Measurements from ENCODE around the gene ARF3. TPM values are rescaled to one million over a fixed set of nuclear protein-coding genes. Genes with fewer than 3 reads are reported as not detected.
A peak's percentile ranks its signal among the peaks of the same experiment; 100 is the strongest.

ARF3 gene
- total and polyA plus RNA-seq, 2 of the 13 experiments (the other 11 are each of a cell fraction or from before 2014, with no cell fraction given): 53.8 to 57.9 TPM

DNA sequence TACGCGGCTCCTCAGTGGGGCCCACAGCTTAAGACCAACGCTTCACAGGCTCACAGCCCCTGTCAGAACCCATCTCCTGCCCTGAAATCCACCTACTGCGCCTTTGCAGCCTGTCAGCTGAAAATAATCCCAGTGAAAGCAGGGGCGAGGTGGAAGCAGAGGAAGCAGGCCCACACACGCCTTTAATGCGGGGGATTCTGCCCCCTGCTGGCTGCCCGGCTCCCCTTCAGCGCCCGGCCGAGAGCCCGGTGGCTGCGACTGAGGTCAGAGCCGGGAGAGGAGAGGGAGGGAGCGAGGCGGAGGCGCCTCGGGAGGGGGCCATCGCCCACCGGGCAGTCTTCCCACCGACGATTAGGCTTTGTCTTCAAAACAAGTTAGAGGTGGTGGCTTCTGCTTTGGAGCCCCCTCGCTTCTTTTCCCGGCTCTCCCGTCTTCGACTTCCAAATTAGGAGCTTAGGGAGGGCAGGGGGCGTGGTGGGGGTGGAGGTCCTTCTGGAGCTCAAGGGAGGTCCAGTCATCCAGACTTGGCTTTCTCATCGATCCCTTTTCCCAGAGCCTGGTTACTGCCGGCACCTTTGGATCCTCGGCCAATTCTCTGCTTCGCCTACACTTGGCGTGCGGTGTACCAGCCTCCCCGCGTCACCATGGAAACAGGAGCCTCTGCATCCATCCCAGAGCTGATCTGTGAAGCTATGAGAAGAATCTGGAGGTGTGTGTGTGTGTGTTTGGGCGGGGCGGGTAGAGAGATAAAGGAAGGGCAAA lies 66.4 kb downstream of the ARF3 start (continued):
- TF ChIP-seq ZNF331 (CRISPR knock-in tag; IDR thresholded peaks at IDR 0.05): no peak
- TF ChIP-seq, protein P1, sequence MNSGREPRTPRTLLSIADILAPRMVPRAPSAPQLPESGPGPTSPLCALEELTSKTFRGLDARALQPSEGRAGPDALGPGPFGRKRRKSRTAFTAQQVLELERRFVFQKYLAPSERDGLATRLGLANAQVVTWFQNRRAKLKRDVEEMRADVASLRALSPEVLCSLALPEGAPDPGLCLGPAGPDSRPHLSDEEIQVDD (CRISPR knock-in tag; IDR thresholded peaks at IDR 0.05; ENCODE audit: borderline replicate concordance): no peak
- TF ChIP-seq, protein P2, sequence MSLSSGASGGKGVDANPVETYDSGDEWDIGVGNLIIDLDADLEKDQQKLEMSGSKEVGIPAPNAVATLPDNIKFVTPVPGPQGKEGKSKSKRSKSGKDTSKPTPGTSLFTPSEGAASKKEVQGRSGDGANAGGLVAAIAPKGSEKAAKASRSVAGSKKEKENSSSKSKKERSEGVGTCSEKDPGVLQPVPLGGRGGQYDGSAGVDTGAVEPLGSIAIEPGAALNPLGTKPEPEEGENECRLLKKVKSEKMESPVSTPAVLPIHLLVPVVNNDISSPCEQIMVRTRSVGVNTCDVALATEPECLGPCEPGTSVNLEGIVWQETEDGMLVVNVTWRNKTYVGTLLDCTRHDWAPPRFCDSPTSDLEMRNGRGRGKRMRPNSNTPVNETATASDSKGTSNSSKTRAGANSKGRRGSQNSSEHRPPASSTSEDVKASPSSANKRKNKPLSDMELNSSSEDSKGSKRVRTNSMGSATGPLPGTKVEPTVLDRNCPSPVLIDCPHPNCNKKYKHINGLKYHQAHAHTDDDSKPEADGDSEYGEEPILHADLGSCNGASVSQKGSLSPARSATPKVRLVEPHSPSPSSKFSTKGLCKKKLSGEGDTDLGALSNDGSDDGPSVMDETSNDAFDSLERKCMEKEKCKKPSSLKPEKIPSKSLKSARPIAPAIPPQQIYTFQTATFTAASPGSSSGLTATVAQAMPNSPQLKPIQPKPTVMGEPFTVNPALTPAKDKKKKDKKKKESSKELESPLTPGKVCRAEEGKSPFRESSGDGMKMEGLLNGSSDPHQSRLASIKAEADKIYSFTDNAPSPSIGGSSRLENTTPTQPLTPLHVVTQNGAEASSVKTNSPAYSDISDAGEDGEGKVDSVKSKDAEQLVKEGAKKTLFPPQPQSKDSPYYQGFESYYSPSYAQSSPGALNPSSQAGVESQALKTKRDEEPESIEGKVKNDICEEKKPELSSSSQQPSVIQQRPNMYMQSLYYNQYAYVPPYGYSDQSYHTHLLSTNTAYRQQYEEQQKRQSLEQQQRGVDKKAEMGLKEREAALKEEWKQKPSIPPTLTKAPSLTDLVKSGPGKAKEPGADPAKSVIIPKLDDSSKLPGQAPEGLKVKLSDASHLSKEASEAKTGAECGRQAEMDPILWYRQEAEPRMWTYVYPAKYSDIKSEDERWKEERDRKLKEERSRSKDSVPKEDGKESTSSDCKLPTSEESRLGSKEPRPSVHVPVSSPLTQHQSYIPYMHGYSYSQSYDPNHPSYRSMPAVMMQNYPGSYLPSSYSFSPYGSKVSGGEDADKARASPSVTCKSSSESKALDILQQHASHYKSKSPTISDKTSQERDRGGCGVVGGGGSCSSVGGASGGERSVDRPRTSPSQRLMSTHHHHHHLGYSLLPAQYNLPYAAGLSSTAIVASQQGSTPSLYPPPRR (CRISPR knock-in tag; IDR thresholded peaks at IDR 0.05; ENCODE audit: borderline replicate concordance): peak; percentile 48; the same call in 1 of the 2 replicates
- 0 out of 2 replicates have a peak, but pooled peaks have one; percentile 37 for TF ChIP-seq ETV6 (CRISPR knock-in tag; conservative IDR thresholded peaks at IDR 0.05)
- TF ChIP-seq ZNF44 (CRISPR knock-in tag; IDR thresholded peaks at IDR 0.05): no peak
- TF ChIP-seq, protein P3, sequence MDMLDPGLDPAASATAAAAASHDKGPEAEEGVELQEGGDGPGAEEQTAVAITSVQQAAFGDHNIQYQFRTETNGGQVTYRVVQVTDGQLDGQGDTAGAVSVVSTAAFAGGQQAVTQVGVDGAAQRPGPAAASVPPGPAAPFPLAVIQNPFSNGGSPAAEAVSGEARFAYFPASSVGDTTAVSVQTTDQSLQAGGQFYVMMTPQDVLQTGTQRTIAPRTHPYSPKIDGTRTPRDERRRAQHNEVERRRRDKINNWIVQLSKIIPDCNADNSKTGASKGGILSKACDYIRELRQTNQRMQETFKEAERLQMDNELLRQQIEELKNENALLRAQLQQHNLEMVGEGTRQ (IDR thresholded peaks at IDR 0.05; ENCODE audit: low read depth, low read length): no peak
- TF ChIP-seq, protein P3 (CRISPR knock-in tag; IDR thresholded peaks at IDR 0.05; ENCODE audit: borderline replicate concordance): no peak
- TF ChIP-seq TAF15 (IDR thresholded peaks at IDR 0.05; ENCODE audit: low read depth, low read length, poor library complexity, severe bottlenecking): no peak
- peak; percentile 36; the same call in 1 of the 2 replicates for TF ChIP-seq FOXA3 (CRISPR knock-in tag; IDR thresholded peaks at IDR 0.05)
- TF ChIP-seq, protein P4, sequence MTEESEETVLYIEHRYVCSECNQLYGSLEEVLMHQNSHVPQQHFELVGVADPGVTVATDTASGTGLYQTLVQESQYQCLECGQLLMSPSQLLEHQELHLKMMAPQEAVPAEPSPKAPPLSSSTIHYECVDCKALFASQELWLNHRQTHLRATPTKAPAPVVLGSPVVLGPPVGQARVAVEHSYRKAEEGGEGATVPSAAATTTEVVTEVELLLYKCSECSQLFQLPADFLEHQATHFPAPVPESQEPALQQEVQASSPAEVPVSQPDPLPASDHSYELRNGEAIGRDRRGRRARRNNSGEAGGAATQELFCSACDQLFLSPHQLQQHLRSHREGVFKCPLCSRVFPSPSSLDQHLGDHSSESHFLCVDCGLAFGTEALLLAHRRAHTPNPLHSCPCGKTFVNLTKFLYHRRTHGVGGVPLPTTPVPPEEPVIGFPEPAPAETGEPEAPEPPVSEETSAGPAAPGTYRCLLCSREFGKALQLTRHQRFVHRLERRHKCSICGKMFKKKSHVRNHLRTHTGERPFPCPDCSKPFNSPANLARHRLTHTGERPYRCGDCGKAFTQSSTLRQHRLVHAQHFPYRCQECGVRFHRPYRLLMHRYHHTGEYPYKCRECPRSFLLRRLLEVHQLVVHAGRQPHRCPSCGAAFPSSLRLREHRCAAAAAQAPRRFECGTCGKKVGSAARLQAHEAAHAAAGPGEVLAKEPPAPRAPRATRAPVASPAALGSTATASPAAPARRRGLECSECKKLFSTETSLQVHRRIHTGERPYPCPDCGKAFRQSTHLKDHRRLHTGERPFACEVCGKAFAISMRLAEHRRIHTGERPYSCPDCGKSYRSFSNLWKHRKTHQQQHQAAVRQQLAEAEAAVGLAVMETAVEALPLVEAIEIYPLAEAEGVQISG (CRISPR knock-in tag; IDR thresholded peaks at IDR 0.05): peak; percentile 74
- TF ChIP-seq ZNF350 (CRISPR knock-in tag; IDR thresholded peaks at IDR 0.05; ENCODE audit: borderline replicate concordance, low read depth): peak; percentile 66; the same call in 1 of the 2 replicates
- TF ChIP-seq ELF3 (CRISPR knock-in tag; IDR thresholded peaks at IDR 0.05): 0 out of 2 replicates have a peak, but pooled peaks have one; percentile 33
- TF ChIP-seq ZNF3 (CRISPR knock-in tag; IDR thresholded peaks at IDR 0.05): no peak
- TF ChIP-seq, protein P5, sequence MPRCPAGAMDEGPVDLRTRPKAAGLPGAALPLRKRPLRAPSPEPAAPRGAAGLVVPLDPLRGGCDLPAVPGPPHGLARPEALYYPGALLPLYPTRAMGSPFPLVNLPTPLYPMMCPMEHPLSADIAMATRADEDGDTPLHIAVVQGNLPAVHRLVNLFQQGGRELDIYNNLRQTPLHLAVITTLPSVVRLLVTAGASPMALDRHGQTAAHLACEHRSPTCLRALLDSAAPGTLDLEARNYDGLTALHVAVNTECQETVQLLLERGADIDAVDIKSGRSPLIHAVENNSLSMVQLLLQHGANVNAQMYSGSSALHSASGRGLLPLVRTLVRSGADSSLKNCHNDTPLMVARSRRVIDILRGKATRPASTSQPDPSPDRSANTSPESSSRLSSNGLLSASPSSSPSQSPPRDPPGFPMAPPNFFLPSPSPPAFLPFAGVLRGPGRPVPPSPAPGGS (CRISPR knock-in tag; IDR thresholded peaks at IDR 0.05): no peak
- TF ChIP-seq CENPT (CRISPR knock-in tag; IDR thresholded peaks at IDR 0.05; ENCODE audit: low read depth): no peak
- TF ChIP-seq ZSCAN31 (CRISPR knock-in tag; IDR thresholded peaks at IDR 0.05; ENCODE audit: low read depth): 0 out of 2 replicates have a peak, but pooled peaks have one; percentile 36

Measured in HepG2 (cell line).